Chondrocyte (in vitro differentiated cells): ENCODE measurements around the gene IL22RA2. TPM values are rescaled to one million over a fixed set of nuclear protein-coding genes. Genes with fewer than 3 reads are reported as not detected.
A peak's percentile ranks its signal among the peaks of the same experiment; 100 is the strongest.

Source experiments
- DNase-seq: peaks from one replicate; pipeline ENCODE4 v3.0.0; 2021; ENCODE audit warnings: mixed read lengths, low spot score
- H3K27ac Mint-ChIP-seq: one replicate; pipeline ENCODE4 v1.8.0; 2021; ENCODE audit warnings: mild to moderate bottlenecking, moderate library complexity, mixed read lengths; ENCODE audit not compliant: unreplicated experiment
- H3K27me3 Mint-ChIP-seq: 2 replicates; pipeline ENCODE4 v1.8.0; 2021; ENCODE audit warnings: low read depth, mixed read lengths
- H3K36me3 Mint-ChIP-seq: 2 replicates; pipeline ENCODE4 v1.8.0; 2021; ENCODE audit warnings: low read depth, mixed read lengths
- H3K4me1 Mint-ChIP-seq: 2 replicates; pipeline ENCODE4 v1.8.0; 2021; ENCODE audit warnings: low read depth, mild to moderate bottlenecking, mixed read lengths
- H3K4me3 Mint-ChIP-seq: one replicate; pipeline ENCODE4 v1.8.0; 2021; ENCODE audit warnings: mild to moderate bottlenecking, moderate library complexity, mixed read lengths; ENCODE audit not compliant: unreplicated experiment
- H3K9me3 Mint-ChIP-seq: 2 replicates; pipeline ENCODE4 v1.8.0; 2021; ENCODE audit warnings: low read depth, mixed read lengths
- long read RNA-seq: library from polyadenylated mRNA; stranded (forward); transcript quantifications from one replicate; pipeline ENCODE4 v2.0.0, GENCODE V29; 2021
- total RNA-seq: library from RNA; stranded (reverse); gene quantifications from 3 replicates; pipeline ENCODE4 v1.2.1, GENCODE V29; 2021
- TF ChIP-seq, protein P1 (sequence below): fragments of 200-600 bp; sonication (generic); IDR thresholded peaks from 2 replicates; pipeline ENCODE4 v1.5.0; 2021; ENCODE audit warnings: antibody characterized with exemption, mild to moderate bottlenecking, moderate library complexity

Gene IL22RA2, protein sequence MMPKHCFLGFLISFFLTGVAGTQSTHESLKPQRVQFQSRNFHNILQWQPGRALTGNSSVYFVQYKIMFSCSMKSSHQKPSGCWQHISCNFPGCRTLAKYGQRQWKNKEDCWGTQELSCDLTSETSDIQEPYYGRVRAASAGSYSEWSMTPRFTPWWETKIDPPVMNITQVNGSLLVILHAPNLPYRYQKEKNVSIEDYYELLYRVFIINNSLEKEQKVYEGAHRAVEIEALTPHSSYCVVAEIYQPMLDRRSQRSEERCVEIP
- total RNA-seq, result not detected in 3 replicates
- long read RNA-seq, result 0 reads

DNA sequence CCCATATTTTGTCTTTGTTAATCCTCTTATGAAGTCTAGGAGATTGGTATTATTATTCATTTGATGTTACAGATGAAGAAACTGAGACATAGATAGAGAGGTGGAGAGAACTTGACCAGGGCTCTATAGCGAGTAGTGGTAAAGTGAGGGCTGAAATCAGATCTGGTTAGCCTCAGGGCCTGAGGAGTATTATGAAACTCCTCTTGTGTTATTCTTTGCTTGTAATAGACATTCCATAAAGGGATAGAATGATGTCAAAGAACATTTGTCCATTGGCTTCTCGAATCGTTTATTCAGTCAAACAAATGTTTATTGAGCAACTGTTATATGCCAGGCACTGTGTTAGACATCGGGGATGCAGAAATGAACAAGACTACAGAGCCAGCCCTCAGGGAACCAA, at the start of gene IL22RA2:
Gene IL22RA2, minus strand, starts transcription at position 144 of the 400 bp plus-strand sequence. CDS start 11,895 bp downstream, outside the sequence.
- DNase-seq, result no peak
- H3K36me3 Mint-ChIP-seq, result no peaks in the 10 kb centered on the region
- no peak within 1 kb of the TSS for H3K27ac Mint-ChIP-seq
- H3K4me1 Mint-ChIP-seq, result no peaks in the 10 kb centered on the region
- H3K9me3 Mint-ChIP-seq, result peaks cover 3% of the 10 kb centered on the region
- TF ChIP-seq, protein P1, sequence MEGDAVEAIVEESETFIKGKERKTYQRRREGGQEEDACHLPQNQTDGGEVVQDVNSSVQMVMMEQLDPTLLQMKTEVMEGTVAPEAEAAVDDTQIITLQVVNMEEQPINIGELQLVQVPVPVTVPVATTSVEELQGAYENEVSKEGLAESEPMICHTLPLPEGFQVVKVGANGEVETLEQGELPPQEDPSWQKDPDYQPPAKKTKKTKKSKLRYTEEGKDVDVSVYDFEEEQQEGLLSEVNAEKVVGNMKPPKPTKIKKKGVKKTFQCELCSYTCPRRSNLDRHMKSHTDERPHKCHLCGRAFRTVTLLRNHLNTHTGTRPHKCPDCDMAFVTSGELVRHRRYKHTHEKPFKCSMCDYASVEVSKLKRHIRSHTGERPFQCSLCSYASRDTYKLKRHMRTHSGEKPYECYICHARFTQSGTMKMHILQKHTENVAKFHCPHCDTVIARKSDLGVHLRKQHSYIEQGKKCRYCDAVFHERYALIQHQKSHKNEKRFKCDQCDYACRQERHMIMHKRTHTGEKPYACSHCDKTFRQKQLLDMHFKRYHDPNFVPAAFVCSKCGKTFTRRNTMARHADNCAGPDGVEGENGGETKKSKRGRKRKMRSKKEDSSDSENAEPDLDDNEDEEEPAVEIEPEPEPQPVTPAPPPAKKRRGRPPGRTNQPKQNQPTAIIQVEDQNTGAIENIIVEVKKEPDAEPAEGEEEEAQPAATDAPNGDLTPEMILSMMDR, result no peak
- peaks cover 21% of the 10 kb centered on the region for H3K27me3 Mint-ChIP-seq
- H3K4me3 Mint-ChIP-seq, result no peak within 1 kb of the TSS

DNA sequence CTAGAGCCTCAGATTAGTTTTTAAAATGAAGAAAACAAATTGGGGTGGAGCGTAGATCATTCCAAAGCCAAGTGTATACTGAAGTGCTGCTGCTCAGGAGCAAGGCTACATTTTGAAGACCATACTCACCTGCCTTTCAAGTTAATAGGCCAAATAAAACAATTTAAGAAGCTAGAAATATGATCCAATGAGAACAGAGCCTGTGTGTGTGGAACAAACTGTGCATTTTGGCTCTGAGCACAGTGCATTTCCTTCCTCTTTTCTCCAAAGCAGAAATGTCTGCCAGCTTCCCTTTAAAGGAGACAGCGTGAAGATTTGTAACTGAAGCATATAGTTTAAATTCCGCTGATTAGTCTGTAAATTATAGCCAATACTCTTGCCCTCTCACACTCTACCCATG, 48.9 kb upstream of the IL22RA2 start:
- Mint-ChIP-seq H3K36me3 (no peaks in the 10 kb centered on the region), H3K4me3 (no peak overlapping the region), H3K27me3 (no peaks in the 10 kb centered on the region), H3K4me1 (peaks cover 40% of the 10 kb centered on the region), H3K9me3 (no peaks in the 10 kb centered on the region), H3K27ac (peak overlapping the region; percentile 71)
- TF ChIP-seq, protein P1, result no peak
- DNase-seq, result no peak

DNA sequence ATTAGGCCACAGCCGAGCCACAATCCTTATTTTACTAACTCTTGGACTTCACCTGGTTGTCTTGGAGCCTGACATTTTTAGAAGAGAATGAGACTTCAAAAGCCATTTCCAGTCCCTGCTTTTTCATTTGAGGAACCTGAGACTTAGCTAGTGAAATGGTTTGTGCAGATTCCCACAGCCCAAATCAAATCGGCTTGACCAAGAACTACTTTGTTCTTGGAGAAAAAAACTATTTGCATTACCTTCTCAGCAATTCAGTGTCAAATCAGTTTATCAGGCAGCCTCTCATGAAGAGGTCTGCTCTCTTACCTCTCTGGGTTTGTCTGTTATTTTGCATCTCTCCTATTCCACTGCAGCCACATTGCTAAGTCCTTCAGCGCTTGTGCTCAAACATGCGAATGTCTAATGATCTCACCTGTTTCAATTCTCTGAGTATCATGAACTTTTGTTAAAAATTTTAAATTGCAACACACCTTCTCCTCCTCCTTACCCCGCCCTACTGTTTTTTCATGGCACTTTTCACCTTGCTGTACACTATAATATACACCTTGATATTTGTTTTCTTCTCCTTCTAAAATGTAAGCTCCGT, 46.3 kb upstream of the IL22RA2 start:
- Mint-ChIP-seq H3K9me3 (no peaks in the 10 kb centered on the region), H3K36me3 (no peaks in the 10 kb centered on the region), H3K4me3 (peak overlapping the region; percentile 85), H3K27ac (peak overlapping the region; percentile 95), H3K27me3 (no peaks in the 10 kb centered on the region), H3K4me1 (peaks cover 57% of the 10 kb centered on the region)
- no peak for DNase-seq
- TF ChIP-seq, protein P1, result no peak

DNA sequence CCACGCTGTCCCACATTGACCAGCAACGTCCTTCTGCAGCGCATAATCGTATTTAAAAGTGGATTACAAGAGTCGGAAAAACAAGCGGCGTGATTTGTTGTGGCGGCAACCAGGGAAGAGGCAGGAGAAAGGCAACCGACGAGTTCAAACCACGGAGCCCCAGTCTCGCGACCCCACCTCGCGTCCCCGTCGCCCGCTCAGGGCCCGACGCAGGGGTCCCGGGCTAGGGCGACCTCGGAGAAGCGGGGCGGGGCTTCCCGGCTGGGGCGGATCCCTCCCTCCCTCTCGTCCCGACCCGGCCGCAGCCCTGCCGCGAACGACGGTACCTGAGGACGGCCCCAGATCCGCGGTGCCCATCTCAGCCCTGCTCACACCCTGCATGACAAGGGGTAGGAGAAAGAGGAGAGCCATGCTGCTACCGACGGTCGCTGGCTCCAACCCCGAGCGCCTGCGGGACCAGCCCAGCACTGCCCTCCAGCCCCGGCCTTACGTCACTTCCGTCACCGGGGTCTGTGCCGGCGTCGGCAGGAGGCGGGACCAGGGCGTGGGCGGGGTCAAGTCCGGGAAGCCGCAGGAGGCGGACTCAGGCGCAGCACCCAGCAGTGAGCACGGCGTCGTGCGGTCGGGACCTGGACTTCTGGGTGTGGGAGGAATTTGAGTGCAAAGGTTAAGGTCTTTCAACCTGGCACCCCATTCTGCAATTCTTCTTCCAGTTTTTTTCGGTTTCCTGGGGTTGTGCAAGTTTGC, 45.6 kb upstream of the IL22RA2 start, which contains the start of gene IFNGR1:
Gene IFNGR1, minus strand, starts transcription at position 469 of the 747 bp plus-strand sequence. Its CDS starts 58 bp downstream, at position 411.
- Mint-ChIP-seq H3K4me3 (peak within 1 kb of the TSS; percentile 85), H3K27me3 (no peaks in the 10 kb centered on the region), H3K4me1 (peaks cover 61% of the 10 kb centered on the region), H3K36me3 (no peaks in the 10 kb centered on the region), H3K27ac (peak within 1 kb of the TSS; percentile 95), H3K9me3 (no peaks in the 10 kb centered on the region)
- peak; percentile 98 for DNase-seq
- TF ChIP-seq, protein P1, result no peak

DNA sequence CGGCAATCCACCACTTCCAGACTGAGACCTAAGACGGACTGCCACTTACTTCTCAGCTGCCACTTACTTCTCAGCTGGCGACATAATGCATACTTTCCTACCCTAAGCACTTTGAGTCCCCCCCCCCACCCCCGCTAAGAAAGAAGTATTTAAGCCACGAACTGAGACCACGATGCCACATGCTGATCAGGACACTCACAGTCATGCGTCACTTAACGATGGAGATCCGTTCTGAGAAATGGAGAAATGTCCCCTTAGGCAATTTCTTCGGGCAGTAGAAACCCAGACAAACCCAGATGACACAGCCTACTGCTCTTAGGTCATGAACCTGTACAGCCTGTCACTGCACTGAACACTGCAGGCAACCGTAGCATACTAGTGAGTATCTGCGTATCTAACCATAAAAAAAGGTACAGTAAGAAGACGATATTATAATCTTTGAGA, 45.1 kb upstream of the IL22RA2 start:
- no peaks in the 10 kb centered on the region for H3K36me3 Mint-ChIP-seq
- H3K4me3 Mint-ChIP-seq, result peak overlapping the region; percentile 85
- TF ChIP-seq, protein P1, result no peak
- DNase-seq, result no peak
- peak overlapping the region; percentile 95 for H3K27ac Mint-ChIP-seq
- no peaks in the 10 kb centered on the region for H3K9me3 Mint-ChIP-seq
- no peaks in the 10 kb centered on the region for H3K27me3 Mint-ChIP-seq
- peaks cover 61% of the 10 kb centered on the region for H3K4me1 Mint-ChIP-seq
